Osteoblast (primary cell): ENCODE measurements around the gene GANC. TPM values are rescaled to one million over a fixed set of nuclear protein-coding genes. Genes with fewer than 3 reads are reported as not detected.
"Not testable (repeated sequence)": the region's sequence is repeated elsewhere in the genome, so short reads cannot be mapped to it uniquely, and the experiment has no call there.

ENCODE experiments used
- DNase-seq: peaks from one replicate; pipeline ENCODE4 v3.0.0; 2011; ENCODE audit warnings: low spot score, mixed read lengths; ENCODE audit not compliant: insufficient read length; ENCODE audit errors: missing footprints
- H2AFZ ChIP-seq: 2 replicates; pipeline ENCODE4 v1.6.0; 2011; ENCODE audit warnings: mild to moderate bottlenecking, low read length
- H3K27ac ChIP-seq: 2 replicates; pipeline ENCODE4 v1.5.1; 2011; ENCODE audit warnings: mild to moderate bottlenecking, low read depth, low read length, moderate library complexity
- H3K27me3 ChIP-seq: 2 replicates; pipeline ENCODE4 v1.6.0; 2012; ENCODE audit warnings: mild to moderate bottlenecking, control low read depth, inconsistent platforms, low read length, moderate library complexity; ENCODE audit not compliant: insufficient read depth
- H3K36me3 ChIP-seq: 2 replicates; pipeline ENCODE4 v1.5.1; 2011; ENCODE audit warnings: mild to moderate bottlenecking, low read length, control low read depth, moderate library complexity; ENCODE audit not compliant: insufficient read depth
- H3K4me1 ChIP-seq: 2 replicates; pipeline ENCODE4 v1.5.1; 2011; ENCODE audit warnings: mild to moderate bottlenecking, low read length, control low read depth, moderate library complexity; ENCODE audit not compliant: insufficient read depth
- H3K4me2 ChIP-seq: 2 replicates; pipeline ENCODE4 v1.6.0; 2011; ENCODE audit warnings: mild to moderate bottlenecking, low read length; ENCODE audit not compliant: insufficient read depth
- H3K4me3 ChIP-seq: fragments of 200-600 bp; sonication (generic); 3 replicates; pipeline ENCODE4 v1.5.1; 2012; ENCODE audit warnings: mild to moderate bottlenecking, low read length, inconsistent platforms; ENCODE audit not compliant: insufficient read depth
- H3K79me2 ChIP-seq: 2 replicates; pipeline ENCODE4 v1.6.0; 2012; ENCODE audit warnings: mild to moderate bottlenecking, low read length, control low read depth, inconsistent platforms; ENCODE audit not compliant: insufficient read depth
- H3K9me3 ChIP-seq: 2 replicates; pipeline ENCODE4 v1.5.1; 2011; ENCODE audit warnings: low read depth, low read length, control low read depth
- H4K20me1 ChIP-seq: 2 replicates; pipeline ENCODE4 v1.6.0; 2012; ENCODE audit warnings: mild to moderate bottlenecking, low read length, control low read depth; ENCODE audit not compliant: insufficient read depth
- CTCF ChIP-seq: IDR thresholded peaks from 2 replicates; pipeline ENCODE4 v1.5.1; 2011; ENCODE audit warnings: mild to moderate bottlenecking, low read depth, low read length, moderate library complexity; ENCODE audit errors: extremely low read depth
- total RNA-seq: library from RNA; depleted of rRNA; stranded (reverse); fragments of >200 nt; gene quantifications from 2 replicates; pipeline ENCODE4 v1.2.3, GENCODE V29; 2012

GANC gene
- total RNA-seq, 1 donor = 21.0 TPM

- Histone ChIP-seq H3K27me3 (no peaks in the 10 kb centered on the region), H3K4me3 (no peak overlapping the region), H4K20me1 (no peaks in the 10 kb centered on the region), H3K4me2 (no peak overlapping the region), H3K79me2 (no peaks in the 10 kb centered on the region), H2AFZ (no peak overlapping the region), H3K36me3 (peaks cover 7% of the 10 kb centered on the region), H3K27ac (no peak overlapping the region), H3K9me3 (no peaks in the 10 kb centered on the region), H3K4me1 (no peaks in the 10 kb centered on the region)
- no peak for TF ChIP-seq CTCF
- no peak for DNase-seq
Measured at GRCh38 chr15:42306681-42307080, 33.7 kb downstream of the GANC start.

DNA sequence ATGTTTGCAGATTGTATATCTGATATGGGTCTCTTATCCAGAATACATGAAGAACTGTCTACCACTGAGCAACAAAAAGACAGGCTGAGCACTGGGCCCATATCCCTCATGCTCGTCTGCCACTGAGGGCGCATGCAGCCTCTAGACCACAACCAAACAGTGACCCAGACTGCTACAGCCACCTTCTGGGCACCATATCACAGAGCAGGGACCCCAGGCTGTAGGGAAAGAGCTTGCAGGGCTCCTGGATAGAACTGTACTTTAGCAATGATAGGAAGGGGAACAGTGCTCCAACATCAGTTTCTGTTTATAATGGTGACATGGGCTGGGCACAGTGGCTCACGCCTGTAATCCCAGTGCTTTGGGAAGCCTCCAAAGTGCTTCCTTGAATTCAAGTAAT lies 40.5 kb downstream of the GANC start:
- Histone ChIP-seq H3K27me3 (no peaks in the 10 kb centered on the region), H3K9me3 (no peaks in the 10 kb centered on the region), H3K4me3 (no peak overlapping the region), H4K20me1 (no peaks in the 10 kb centered on the region), H3K79me2 (no peaks in the 10 kb centered on the region), H3K27ac (no peak overlapping the region), H3K36me3 (no peaks in the 10 kb centered on the region), H3K4me1 (no peaks in the 10 kb centered on the region), H3K4me2 (no peak overlapping the region), H2AFZ (no peak overlapping the region)
- no peak for TF ChIP-seq CTCF
- DNase-seq = no peak

GRCh38 chr15:42314818-42315217 lies 41.8 kb downstream of the GANC start:
- Histone ChIP-seq H3K4me3 (no peak overlapping the region), H3K27me3 (no peaks in the 10 kb centered on the region), H4K20me1 (no peaks in the 10 kb centered on the region), H3K4me2 (no peak overlapping the region), H3K36me3 (no peaks in the 10 kb centered on the region), H3K27ac (no peak overlapping the region), H3K79me2 (no peaks in the 10 kb centered on the region), H2AFZ (no peak overlapping the region), H3K9me3 (no peaks in the 10 kb centered on the region), H3K4me1 (no peaks in the 10 kb centered on the region)
- DNase-seq = no peak
- TF ChIP-seq CTCF = no peak

DNA sequence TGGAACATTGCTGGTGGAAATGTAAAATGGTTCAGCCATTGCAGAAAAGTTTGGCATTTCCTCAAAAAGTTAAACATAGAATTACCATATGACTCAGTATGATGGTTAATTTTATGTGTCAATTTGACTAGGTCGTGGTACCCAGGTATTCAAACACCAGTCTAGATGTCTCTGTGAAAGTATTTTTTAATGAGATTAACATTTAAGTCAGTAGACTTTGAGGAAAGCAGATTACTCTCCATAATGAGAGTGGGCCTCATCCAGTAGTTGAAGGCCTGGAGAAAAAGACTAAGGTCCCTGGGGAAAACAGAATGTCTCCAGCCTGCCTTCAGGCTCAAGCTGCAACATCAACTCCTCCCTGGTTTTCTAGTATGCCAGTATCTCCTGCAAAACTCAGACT lies 42.5 kb downstream of the GANC start:
- Histone ChIP-seq H3K4me2 (no peak overlapping the region), H3K4me1 (no peaks in the 10 kb centered on the region), H3K27ac (no peak overlapping the region), H3K9me3 (no peaks in the 10 kb centered on the region), H3K79me2 (no peaks in the 10 kb centered on the region), H2AFZ (no peak overlapping the region), H3K27me3 (no peaks in the 10 kb centered on the region), H3K36me3 (no peaks in the 10 kb centered on the region), H3K4me3 (no peak overlapping the region), H4K20me1 (no peaks in the 10 kb centered on the region)
- no peak for DNase-seq
- no peak for TF ChIP-seq CTCF

DNA sequence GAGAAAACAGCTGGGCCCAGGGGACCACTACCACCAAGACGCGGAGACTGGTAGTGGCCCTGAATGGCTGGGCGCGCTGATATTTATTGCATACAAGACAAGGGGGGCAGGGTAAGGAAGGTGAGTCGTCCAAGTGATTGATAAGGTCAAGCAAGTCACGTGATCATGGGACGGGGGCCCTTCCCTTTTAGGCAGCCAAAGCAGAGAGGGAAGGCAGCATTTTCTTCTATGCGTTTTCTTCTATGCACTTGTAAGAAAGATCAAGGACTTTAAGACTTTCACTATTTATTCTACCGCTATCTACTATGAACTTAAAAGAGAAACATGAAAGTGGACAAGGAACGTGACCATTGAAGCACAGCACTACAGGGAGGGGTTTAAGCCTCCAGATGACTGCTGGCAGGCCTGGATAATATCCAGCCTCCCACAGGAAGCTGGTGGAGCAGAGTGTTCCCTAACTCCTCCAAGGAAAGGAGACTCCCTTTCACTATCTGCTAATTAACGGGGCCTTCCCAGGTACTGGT lies 43.3 kb downstream of the GANC start:
- DNase-seq, H3K36me3 ChIP-seq, H4K20me1 ChIP-seq, H3K4me3 ChIP-seq, H3K4me2 ChIP-seq, H3K79me2 ChIP-seq, H3K27me3 ChIP-seq, H2AFZ ChIP-seq, H3K27ac ChIP-seq, H3K4me1 ChIP-seq, H3K9me3 ChIP-seq: not testable (repeated sequence)
